Raji (cell line): ENCODE results near the gene SLC6A6.

Source experiments
- POLR2A ChIP-seq: IDR thresholded peaks from 2 replicates; pipeline ENCODE4 v1.6.1; 2011; ENCODE audit warnings: low read depth, low read length, control low read depth; ENCODE audit not compliant: insufficient read depth

SLC6A6 gene

GRCh38 chr3:14490255-14490654 lies 87.8 kb downstream of the SLC6A6 start:
- TF ChIP-seq POLR2A = no peak

DNA sequence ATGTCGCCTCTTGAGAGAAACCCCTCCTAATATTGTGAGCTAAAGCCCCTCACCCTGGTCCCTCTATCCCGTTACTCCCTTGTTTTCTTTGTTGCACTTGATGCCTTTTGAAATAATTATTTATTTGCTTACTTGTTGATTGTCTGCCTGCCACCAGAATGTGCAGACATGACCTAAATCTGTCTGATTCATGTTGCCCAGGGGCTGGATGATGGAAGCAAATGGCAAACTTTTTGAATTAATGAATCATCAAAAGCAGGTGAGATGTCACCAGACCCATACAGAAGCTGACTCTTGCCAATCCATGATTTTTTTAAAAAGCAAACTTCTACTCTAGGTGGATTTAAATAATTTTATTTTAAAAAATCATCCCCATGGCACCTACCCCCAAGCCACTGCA lies 88.4 kb downstream of the SLC6A6 start:
- no peak for TF ChIP-seq POLR2A

- no peak for TF ChIP-seq POLR2A
Observed at GRCh38 chr3:14491396-14492190, 89.2 kb downstream of the SLC6A6 start.

DNA sequence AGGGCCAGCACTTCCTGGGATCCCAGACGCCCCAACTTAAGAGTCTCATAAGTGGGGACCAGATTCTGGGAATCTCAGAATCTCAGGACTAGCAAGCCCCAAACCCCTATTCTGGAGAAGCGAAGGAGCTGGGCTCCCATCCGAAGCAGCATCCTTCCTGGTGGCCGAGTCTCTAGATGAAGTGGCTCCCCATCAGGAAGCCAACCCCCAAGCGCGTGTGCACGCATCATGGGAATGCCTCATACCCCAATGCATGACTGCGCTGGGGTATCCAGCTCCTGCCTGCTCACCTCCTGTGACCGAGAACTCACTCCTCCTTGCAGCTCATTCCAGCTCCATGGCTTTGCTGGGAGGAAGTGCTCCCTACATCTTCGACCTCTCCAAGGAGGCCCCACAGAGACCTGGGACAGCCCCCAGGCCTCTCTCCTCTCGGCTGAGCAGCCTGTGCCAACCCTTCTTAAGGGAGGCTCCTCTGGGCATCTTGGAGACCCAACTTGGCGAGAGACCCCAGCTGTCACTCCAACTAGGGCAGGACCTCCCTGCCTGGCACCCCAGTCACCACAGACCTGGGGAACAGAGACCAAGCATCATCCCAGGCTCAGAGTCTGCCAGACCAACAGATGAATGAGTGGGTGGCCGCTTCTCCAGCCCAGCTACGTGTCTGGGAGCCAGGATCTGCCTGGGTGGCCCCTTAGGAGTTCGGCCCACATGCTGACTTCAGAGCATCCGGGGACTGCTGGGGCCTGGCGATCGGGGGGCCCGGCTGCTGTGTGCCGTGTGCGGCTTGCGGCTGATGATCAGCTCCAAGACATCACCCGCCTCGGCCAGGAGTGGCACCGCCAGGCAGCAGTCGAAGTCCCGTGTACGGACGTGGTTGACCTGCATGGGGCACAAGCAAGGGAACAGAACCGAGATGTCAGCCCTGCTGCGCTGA lies 90.8 kb downstream of the SLC6A6 start:
- no peak for TF ChIP-seq POLR2A

- no peak for TF ChIP-seq POLR2A
Observed at GRCh38 chr3:14494279-14494972, 92.0 kb downstream of the SLC6A6 start.

DNA sequence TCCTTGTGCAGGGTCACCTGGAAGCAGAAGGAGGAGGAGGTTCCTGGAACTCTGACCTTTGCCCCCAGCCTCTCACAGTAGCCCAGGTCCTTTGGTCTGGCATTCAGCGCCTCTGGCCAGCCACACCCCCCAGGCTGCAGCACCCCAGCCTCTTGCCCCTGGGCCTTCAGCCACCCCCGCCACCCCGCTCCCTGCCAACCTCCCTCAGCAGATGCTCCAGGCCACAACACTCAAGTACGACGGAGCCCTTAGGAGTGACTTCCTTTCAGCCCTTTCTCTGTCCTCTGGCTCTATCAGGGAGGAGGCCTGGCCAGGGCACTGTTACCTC lies 92.5 kb downstream of the SLC6A6 start:
- no peak for TF ChIP-seq POLR2A

- no peak for TF ChIP-seq POLR2A
Observed at GRCh38 chr3:14496351-14496750, 93.9 kb downstream of the SLC6A6 start.

DNA sequence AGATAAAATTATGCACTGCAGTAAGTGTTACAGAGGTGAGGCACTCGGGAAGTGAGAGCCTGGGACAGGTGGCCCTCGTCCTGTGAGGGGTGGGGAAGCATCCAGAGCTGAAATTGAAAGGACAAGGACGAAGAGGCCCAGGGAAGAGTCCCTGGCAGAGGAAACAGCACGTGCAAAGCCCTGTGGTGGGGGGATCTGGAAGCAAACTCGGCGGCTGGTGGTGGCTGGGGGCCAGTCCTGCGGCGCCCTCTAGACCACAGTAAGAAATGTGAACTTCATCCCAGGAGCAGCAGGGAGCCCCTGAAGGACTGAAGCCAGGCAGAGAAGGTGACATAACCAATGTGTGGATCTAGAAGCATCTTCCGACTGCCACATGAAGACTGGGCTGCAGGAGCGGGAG lies 94.9 kb downstream of the SLC6A6 start:
- no peak for TF ChIP-seq POLR2A

DNA sequence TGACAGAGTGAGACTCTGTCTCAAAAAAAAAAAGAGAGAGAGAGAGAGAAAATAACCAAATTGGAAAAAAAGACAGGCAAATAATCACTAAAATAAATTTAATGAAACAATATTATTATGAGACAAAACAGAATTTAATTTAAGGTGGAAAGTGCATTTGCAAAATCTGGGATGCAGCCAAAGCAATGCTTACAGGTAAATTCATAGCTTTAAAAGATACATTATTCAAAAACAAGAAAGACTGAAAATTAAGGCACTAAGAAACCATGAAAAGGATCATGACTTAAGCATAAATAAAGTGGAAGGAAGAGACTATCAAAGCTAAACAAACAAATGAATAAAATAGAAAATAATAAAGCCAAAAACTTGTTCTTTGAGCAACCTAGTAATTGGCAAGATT lies 100.1 kb downstream of the SLC6A6 start:
- no peak for TF ChIP-seq POLR2A

GRCh38 chr3:14503033-14503705 lies 100.8 kb downstream of the SLC6A6 start:
- TF ChIP-seq POLR2A = no peak

GRCh38 chr3:14503706-14504065 lies 101.3 kb downstream of the SLC6A6 start:
- TF ChIP-seq POLR2A = no peak

DNA sequence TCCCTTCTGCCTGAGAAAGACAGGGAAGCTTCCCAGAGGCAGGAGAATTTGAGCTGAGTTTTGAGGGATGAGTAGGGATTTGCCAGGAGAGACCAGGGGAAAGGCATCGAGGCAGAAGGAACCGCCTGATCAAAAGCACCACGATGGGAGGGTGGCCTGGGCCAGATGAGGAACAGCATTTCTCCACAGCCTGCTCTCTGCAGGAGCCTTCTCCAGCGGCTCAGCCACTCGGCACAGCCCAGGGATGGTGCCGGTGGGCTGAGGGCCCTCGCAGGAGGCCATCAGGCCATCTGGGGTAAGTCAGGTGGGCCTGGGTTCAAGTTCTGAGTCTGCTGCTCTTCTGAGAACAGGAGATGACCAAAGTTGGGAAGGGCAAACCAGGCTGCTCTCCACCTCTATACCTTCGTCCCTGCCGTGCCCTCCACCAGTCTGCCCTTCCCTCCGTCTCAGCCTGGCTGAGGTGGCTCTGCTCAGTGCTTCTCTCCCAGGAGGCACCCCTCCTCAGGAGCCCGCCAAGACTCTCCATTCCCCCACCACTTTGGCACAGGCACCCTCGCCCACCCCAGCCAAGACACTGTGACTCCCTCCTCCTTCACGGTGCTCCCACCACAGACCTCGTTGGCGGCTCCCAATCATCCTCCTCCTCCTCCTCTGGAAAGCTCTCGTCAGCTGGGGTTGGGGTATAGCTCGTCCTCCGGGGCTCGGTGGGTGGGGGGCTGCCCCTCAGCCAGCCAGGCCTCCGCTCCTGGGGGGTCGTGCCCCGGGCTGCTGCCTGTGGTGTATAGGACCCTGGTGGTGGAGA lies 102.8 kb downstream of the SLC6A6 start:
- no peak for TF ChIP-seq POLR2A

GRCh38 chr3:14505803-14506500 lies 103.5 kb downstream of the SLC6A6 start:
- TF ChIP-seq POLR2A = no peak
